ENCODE results near the gene DOCK8. TPM values are rescaled to one million over a fixed set of nuclear protein-coding genes. Genes with fewer than 3 reads are reported as not detected.

The DOCK8 gene
- 4.2 TPM for total RNA-seq

GRCh38 chr9:214648-215493, at the start of gene DOCK8:
TSS of gene DOCK8 (plus strand) at chr9:214865. CDS start at chr9:214977, 112 bp downstream.

GRCh38 chr9:178970-179383, 35.7 kb upstream of the DOCK8 start, which contains the start of gene ZNG1A:
TSS of gene ZNG1A (minus strand) at chr9:179056. CDS start at chr9:178969, 87 bp downstream.

DNA sequence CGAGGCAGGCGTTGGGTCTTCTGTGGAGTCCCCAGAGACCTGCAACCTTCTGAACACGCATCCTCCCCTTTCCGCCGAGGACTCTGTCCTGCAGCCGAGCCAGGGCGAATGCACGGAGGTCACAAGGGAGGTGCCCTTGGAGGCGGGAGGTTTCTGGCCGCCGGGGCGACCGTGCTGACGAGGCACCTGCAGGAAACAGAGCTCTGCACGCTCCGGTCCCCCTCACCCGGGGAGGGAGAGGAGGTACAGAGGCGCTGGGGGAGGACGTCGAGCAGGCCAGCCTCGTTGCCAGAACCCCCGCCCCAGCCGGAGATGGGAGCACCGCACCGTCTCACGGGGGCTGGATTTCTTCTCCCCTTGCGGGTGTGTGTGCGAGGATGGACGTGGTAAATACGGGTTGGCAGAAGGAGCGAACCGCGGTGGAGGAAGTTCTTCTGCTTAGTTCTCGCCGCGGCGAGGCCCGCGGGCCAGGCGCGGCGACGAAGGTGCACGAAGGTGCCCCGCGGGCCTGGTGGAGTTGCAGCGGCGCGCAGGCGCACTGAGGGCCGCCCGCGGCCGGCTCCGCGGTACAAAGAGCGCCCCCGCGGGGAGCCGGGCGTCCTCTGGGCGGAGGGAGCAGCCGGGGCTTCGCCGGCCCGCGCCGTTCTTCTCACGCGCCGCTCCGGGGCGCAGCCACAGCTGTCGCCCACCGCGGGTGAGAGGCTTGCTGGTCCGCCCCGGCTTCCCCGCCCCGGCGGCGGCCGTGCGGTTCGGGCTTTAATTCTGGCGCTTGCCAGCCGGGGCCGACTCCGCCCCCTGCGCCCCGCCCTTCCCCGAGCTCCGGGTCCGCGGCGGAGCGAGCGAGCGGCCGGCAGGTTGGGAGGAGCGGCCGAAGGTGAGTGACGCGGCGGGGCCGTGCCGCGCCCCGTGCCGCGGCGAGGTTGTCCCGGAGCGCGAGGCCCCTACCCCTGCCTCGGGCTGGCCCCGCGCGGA, 289.5 kb downstream of the DOCK8 start, which contains the start of gene KANK1:
KANK1 (plus strand) TSS at position 815 of the 972 bp plus-strand sequence.

Other genes starting within 250 kb of the DOCK8 start
- 6.2 TPM for gene WASHC1, start 185.4 kb upstream of the DOCK8 start, total RNA-seq
- gene FOXD4, start 96.4 kb upstream of the DOCK8 start, total RNA-seq: 1.6 TPM
- 47.7 TPM for gene ZNG1A, start 35.8 kb upstream of the DOCK8 start, total RNA-seq

Data from diencephalon (tissue), 1 donor.